T follicular helper cell (primary cell): ENCODE measurements around the gene FAM120B.

Experiments used
- DNase-seq: peaks from one replicate; pipeline ENCODE4 v3.0.0-alpha.2; 2020; ENCODE audit warnings: low read depth

The FAM120B gene

DNA sequence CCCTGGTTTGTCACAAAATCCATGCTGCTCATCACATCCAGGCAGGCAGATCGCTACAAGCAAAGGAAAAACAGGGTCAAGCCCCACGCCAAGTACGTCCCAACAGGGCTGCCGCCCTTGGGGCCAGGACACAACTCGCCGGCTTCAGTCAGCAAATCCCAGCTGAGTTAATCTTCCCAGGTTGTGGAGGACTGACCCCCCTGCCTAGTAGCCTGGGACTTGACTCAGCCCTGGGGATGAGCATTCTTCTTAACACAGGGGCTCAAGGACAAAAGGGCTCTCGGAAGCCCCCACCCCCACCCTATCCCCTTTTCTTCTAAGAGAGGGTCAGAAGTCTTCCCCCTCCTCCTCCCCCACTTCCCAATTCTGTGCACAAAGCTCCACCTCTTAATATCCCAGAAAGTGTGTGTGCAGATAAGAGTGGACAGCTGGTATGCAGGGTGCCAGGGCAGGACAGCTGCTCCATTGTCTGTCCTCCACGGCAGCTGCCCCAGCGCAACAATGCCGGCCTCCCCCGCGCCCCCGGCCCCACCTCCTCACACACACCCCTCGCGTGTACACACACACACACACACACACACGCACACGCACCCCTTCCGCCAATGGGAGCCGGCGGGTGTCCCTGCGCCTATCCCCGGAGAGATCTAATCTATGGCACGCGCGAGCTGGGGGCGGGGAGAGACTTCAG lies 20.2 kb upstream of the FAM120B start:
- no peak for DNase-seq

DNA sequence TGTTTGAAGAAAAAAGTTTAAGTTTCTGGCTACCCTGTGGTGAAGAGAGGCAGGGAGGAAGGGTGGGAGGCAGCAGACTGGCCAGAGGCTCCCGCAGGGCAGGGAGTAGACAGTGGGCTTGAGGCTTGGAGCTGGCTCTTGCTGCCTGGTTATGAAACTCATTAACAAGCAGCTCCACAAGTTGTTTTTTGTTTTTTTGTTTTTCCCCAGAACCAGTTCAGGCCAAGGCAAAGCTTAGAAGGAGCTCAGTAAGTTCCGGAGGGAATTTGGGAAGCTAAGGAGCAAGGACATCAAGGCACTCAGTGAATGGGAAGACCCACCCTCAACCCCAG lies 19.7 kb upstream of the FAM120B start:
- DNase-seq: no peak

DNA sequence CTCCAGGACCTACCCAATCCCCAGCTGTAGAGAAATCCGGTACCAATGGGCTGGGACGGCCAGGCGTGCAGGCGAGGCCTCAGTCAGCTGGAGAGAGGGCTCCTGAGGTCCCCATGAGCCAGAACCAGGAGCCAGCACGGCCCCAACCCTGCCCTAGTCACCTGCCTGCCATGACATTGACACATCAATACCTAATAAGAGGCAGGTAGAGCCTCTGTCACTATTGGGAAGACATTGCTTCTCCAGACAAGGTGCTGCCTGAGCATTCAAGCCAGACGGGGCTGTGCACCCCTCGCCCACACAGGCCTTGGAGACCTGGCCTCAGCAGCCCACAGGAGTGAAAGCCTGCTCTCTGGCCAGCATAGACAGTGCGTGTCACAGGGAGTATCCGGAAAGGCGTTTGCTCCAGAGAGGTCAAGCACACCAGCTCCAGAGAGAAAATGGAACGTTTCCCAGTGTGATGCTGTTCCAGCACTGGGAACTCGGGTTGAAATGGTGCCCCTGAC lies 19.1 kb upstream of the FAM120B start:
- no peak for DNase-seq

DNA sequence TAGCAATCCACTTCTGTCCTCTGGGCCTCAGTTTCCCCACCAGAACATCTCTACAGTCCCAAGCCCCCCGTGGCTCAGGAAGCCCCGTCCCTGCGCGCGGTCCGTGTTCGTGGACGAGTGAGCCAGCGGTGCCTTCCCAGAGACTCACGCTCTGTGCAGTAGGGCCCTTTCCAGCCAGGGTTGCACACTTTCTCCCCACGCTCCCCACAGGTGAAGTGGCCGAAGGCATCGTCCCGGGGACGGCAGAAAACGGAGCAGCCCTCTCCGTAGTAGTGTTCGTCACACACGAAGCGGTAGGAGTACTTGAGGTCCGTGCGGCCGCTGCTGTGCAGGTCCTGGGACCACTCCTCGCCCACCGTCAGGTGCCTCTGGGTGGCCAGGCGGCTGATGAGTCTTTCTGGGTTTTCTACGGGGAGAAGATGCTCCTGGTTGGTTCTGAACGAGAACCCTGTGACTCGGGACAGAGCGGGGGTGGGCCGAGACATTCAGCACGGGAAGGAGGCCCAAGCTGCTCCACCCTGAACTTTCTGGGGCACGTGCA lies 18.4 kb upstream of the FAM120B start:
- no peak for DNase-seq

DNA sequence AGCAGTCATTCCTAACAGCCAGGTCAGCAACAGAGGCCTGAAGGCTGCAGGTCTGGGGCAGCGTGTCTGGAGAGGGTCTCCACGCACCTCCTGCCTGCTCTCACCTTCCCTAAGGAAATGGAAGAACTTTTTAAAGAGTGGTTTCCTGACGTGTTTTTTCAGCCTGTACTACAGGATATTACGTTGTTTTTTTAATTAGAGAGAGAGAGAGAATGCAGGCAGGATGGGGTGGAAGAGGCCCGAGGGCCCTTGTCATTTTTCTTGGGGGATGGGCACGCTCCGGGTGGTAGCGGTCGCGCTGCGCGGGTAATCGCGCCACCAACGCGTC lies 17.7 kb upstream of the FAM120B start:
- no peak for DNase-seq

DNA sequence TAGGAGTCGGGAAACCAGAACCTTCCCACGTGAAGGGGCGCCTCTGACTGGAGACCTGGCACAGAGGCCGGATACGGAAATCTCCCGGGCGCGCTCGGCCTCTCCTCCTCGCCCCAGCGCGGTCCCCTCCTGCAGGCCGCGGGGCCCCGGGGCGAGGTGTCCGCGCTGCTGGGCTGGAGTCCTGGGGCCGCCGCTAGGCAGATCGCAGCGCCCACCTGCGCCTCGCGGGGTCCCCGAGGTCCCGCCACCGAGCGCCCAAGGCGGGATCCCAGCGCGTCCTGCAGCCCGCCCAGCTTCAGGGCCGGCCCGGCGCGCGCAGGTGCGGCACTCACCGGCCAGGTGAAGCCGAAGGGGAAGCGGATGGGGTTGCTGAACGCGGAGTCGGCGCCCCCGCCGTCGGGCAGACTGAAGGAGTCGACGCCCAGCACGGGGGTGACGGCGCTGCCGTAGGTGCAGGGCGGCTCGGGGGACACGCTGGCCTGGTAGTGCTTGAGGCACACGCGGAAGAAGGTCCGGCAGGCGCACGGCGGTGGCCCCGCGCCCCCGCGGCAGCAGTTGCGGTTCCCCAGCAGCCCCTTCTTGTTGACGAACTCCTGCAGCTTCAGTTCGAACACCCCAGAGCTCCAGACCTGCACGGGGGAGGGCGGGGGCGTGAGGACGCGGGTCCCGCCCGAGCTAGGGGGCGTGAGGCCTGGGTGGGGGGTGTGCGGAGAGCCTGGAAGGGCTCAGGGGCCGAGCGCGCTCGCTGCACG lies 17.2 kb upstream of the FAM120B start:
- no peak for DNase-seq

DNA sequence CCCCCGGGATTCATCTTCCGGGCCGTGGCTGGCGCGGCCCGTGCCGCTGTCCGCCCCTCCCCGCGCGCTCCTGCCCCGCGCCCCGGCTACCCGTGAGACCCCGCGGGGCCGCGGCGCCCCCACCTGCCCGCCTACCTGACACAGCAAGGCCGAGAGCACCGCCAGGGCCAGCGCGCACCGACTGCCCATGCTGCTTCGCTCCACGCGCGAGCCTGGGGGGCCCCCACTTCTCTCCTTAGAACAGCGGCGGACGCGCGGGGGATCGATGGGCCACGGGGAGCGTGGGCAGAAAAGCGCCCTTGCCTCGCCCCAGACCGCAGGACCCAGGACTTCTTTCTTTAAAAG lies 16.6 kb upstream of the FAM120B start:
- DNase-seq: no peak

DNA sequence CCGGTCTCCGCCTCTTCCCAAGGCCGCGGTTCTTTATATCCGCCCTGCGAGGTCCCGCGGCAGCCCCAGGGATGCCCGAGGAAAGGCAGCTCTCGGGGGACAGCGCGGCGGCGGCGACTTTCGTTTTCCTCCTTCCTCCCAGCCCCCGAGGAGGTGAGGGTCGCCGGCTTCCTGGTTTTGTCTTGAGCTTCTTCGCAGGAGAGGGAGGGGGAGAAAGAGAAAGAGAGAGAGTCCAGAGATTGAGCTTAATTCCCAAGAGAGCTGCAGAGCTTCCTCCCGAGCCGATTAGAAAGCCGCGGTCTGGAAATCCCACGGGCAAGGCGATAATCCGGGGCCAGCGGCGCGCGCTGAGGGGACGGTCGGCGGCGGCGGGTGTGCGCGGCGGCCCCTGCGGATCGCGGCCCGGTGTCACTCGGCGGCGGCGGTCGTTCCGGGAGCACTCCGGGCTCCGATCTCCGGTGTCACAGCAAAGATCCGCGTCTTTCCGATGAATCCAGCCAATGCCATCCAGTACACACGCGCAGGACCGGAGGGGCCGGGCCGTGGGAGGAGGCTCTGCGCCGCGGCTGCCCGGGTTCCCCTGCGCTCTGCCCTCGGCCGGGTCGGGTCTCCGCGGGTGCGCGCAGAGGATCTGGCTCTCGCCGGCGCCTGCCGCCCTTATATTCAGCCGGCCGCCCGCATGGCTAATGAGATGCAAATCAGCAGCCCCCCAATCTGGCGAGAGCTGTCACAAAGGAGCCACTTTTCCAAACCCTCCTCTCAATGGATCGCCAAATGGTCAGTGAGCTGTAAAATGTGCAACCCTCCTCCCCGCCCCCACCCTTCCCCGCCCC lies 16.0 kb upstream of the FAM120B start, which contains the start of gene DLL1:
Gene DLL1, minus strand, starts transcription at position 783 of the 833 bp plus-strand sequence. CDS start 939 bp downstream, outside the sequence.
- no peak for DNase-seq

DNA sequence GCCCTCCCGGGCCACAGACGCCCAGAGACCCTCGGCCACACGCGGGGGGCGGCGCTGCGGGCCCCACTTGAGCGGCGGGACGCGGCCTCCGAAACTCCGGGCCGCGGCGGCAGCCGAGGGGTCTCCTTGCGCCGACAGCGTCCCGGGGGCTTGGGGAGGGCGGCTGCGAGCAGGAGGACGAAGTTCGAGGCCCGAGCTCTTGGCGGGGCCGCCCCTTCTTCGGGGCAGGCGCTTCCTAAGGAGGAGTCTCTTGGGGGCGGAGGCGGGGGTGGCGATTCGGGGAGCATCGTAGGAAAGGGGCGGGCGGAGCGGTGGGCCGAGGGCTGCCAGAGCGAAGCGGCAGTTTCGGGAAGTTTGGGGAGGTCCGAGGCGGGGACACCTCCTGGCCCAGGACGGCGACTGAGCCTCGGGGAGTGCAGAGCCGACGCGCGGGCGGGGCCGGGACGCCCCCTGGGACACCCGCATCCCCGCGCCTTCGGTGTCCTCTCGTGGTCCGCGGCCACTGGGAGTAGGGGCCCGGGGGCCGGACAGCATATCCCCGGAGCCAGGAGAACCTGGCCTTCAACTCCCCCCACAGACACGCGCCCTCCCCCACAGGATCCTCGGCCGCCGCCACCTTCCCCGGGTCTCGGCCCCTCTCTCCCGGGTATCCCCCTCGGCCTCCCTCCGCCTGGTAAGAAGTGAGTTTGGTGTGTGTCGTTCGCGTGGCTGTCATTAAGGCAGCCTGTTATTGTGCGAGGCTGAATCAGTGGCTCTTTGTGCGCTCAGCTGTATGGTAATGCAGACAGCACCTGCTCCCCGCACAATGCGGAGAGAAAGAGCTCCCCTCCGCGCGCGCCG lies 15.1 kb upstream of the FAM120B start:
- peak; percentile 37 for DNase-seq

DNA sequence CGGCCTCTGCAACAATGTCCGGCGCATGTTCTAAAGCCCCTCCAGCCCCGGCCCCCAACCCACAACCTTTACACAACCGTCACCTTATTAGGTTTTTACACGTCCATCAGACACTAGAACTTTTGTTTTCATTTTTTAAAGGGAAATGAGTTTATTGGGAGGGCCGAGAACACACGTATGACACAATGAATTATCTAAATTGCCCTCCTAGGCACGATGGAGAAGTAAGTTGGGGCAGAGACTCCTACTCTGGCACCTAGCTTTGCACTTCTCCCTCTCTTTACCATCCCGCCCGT lies 14.5 kb upstream of the FAM120B start:
- DNase-seq: no peak

DNA sequence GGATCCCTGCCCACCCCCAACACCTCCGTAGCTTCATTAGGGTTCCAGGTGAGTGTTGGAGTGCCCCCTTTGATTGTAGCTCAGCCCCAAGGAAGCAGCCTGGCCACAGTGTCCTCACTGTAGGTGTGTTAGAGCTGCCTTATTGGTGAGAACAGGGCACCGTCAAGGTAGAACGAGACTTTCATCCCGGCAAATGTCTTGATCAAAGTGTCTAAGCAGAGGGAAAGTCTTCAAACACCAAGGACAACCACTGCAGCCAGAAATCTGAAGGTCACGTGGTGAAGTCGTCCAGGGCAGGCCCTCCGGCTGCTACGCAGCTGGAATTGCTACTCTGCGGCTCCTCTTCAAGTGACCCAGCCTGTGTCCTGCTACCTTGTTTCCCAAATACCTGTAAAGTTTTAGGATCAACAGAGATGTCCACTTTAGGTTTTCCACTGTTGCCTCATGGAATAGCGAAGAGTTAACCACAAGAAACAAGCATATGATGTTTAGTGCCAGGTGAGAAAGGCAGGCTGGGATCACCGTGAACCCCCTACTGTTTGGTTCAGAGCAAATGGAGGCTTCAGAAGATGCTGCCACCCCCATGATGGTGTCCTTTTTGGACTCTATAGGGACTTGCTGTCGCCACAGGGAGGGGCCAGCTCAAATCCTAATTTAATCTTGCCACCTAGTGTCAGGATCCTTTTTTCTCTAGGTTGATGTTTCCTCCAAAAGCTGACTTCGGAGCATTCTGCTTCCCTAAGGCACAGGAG lies 14.0 kb upstream of the FAM120B start:
- no peak for DNase-seq

DNA sequence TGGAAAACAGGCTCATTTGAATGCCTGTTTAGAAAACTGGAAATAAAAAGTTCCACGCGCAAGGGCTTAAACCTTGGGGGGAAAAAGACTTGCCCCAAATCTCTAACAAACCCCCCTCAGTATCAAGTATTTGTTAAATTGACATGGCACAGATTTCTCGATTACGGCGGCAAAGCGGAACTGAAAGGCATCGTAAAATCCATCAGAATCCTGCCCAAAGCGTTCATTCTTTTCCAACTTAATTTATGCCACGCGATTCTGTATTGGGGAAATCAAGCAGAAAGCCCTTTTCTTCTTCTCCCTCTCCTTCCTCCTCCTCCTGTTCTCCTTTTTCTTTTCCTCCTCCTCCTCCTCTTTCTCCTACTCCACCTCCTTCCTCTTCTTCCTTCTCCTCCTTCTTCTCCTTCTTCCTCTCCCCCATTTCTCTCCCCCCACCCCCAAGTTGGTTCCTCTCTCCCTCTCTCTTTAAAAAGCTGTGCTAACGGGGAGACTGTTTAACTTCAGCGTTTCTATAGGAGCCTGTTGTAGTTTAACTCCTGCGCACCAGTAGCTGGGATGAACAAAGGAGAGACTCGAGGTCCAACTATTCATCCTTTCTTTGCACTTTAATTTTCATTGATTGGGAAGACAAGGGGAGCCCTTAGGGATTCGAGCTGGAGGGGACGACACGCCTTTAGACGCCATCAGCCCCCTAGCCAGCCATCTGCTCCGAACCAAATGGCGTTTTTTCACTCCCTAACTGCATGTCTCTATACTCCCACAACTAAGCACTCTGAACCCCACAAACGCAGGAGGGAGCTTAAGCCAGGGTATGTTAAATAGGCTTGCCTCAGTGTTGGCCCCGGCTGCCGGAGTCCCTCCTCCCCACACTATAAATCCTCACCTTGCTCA lies 13.0 kb upstream of the FAM120B start:
- DNase-seq: no peak

DNA sequence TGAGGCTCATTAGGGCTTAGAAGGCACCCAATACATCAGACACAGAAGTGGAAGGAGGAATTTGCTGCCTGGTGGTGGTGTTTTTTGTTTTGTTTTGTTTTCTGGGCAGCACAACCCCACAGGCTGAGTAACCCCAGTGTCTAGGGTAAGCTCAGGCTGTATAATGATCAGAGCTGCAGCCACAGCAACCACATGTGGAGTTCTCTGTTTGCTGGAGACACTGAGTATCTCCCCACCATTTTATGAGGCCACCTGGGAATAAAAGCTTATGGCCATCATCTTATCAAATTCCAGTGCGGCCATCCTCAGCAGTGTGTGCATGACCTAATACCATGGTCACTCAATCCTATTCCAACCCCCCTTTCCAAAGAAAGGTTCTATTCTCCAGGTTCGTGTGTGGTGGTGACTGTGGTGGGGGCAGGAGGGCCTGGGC lies 12.2 kb upstream of the FAM120B start:
- no peak for DNase-seq

DNA sequence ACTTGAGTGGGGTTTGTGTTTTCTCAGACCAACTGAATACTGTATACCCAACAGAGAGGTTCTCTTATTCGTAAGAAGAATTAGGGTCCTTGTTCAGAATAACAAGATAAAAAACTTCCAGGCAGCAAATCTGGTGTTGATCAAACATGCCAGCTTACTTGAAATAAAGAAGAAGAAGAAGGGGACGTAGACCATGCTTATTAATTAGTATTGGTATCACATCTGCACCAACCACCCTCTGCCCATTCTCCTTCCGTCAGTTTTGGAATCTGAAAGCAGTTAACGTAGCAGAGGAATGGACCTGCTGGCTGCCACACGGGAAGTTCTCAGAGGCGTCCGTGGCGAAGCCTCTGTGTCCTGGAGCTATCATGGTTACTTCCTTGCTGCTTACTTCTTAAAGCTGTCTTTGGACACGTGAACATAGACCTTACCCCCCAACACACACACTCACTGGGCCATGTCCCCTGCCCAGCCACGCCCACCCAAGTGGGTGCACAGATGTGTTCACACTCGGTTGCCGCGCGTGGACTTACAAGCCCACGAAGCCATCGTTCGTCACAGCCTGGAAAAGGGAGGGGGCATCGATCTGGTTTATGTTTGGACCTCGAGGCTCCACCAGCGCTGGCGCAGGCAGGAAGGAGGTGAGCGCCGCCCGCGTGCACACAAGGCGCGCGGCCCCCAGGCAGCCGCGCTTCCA lies 11.6 kb upstream of the FAM120B start:
- no peak for DNase-seq

DNA sequence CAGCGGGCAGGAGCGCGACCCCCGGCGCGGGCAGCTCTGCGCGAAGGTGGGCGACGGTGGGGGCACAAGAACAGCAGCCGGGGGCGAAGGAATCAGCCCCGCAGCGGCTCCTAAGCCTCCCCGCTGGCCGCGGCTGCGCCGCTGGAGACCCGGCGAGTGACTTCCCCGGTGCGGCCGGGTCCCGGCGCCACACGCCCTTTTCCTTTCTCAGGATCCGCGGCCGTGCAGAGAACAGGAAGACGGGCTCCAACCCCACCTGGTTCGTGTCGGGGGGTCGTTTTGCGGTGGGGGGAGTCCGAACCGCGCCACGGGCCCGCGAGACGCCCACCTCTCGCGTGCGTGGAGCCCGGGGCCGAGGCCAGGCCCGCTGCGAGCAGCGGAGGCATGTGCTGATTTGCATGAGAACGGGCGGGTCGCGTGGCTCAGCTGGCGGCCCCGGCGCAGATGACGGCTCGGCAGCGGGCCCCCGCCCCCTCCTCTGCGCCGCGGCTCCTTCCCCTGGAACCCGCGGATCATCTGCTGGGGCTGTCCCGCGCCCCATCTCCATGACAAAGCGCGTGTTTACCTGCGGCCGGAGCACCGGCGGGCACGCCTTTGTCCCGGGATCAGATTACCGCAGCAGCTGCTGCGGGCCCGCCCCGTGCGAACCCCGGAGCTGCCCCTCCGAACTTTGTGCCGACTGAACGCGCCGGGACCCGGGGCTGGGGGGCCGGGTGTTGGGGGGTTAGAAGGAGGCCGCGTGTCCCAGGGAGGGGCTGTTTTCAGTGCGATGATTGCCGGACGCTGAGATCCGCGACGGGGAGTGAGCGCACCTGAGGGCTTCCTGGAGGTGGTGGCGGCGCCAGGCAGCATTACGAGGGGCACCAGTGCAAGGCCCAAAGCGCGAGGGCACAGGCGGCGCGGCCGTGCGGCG lies 10.8 kb upstream of the FAM120B start:
- no peak for DNase-seq

DNA sequence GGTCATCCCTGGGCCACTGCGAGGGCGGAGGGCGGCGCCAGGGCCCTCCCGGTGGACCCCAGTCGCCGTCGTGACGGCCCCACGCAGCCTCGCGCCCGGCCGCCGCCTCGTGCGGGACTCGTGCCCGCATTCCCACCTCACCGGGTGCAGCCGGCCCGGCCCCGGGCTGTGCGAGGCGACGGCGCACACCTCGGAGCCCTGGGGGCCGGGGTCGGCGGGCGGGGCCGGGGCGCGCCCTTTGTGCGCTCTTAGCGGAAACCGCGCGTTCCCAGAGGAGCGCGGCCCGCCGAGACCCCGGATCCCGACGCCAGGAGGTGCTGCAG lies 10.2 kb upstream of the FAM120B start:
- no peak for DNase-seq

DNA sequence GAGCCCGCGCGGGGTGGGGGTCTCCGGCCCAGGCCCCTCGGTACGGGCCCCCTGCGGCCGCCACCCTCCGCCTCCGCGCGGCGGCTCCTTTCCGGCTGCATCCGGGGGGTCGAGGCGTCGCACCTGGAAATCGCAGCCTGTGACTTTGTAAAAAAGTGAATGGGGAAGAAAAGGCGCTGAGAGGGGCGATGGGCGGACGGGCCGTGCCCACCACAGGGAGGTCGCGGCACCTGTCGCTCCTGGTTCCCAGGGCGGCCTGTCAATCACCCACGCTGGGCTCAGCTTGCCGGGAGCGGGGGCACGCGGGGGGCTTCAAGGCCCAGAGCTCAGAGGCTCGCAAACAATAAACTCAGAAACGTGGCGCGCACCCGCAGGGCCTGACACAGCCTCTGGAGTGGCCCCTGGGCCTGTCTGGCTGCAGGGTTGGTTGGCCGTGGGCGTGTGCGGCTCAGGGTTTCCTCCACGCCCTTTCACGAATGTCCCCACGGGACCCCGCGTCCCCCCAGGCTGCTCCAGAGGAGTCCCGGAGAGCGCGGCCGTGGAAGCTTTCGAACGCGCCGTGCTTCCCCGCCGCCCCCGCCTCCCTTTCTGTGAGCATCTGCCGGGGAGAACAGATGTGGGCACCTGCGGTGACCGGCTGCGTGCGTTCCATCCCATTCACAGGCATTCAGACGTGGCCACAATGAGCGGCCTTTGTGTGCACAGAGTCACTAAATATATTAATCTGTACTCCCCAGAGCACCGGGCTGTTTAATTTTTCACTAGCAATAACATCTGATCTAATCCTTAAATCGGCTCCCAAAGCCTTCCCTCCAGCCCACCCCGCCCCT lies 9.6 kb upstream of the FAM120B start:
- DNase-seq: no peak
